ENCODE measurements around the gene CDC42BPA. TPM values are rescaled to one million over a fixed set of nuclear protein-coding genes. Genes with fewer than 3 reads are reported as not detected.

The CDC42BPA gene
- total RNA-seq, 1 donor: 113 TPM

DNA sequence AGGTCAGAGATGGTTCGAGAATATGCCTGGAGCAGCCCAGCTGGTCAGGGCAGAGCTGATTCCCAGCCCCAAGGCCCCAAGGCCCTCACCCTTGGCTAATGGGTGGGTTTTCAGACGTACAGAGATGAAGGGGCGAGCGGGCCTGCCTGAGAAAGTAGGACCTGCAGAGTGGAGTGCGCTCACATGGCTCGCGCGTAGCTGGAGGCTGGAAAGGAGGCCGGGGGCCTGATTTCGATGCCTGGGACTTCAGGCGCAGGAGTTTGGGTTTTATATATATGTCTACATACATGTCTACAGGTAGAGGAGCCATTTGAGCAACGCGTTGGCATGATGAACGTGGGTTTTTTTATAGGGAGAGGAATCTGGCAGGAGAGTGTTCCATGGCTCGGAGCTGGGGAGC, 369.3 kb downstream of the CDC42BPA start:
- TF ChIP-seq CTCF (IDR thresholded peaks at IDR 0.05; ENCODE audit: insufficient read depth, low read depth, low read length): no peak
- H3K4me3 ChIP-seq (ENCODE audit: low read depth, low read length): no peak overlapping the region
- no peak for DNase-seq (ENCODE audit: low read depth)

DNA sequence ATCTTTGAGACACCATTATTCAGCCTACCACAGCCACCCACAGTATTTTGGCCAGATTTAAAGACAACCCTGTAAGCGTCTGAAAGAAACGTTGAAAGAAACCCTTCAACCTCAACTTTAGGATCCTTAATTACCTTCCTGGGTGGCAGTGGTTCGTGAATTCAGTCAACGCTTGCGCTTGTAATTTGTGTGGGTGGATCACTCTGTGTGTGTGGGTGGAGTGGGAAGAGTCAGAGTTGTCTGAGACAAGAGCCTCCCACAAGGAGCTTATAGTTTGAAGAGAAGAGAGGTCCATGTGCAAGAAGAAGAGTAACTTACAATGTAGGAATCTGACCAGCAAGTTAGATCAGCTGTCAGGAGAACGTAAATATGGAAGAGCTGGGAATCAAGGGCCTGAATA, 369.8 kb downstream of the CDC42BPA start:
- no peak for DNase-seq (ENCODE audit: low read depth)
- no peak overlapping the region for H3K4me3 ChIP-seq (ENCODE audit: low read depth, low read length)
- TF ChIP-seq CTCF (IDR thresholded peaks at IDR 0.05; ENCODE audit: insufficient read depth, low read depth, low read length): no peak

- H3K4me3 ChIP-seq (ENCODE audit: low read depth, low read length): no peak overlapping the region
- no peak for DNase-seq (ENCODE audit: low read depth)
- no peak for TF ChIP-seq CTCF (IDR thresholded peaks at IDR 0.05; ENCODE audit: insufficient read depth, low read depth, low read length)
Measured at GRCh38 chr1:226948051-226948450, 370.2 kb downstream of the CDC42BPA start.

GRCh38 chr1:226946841-226947240, 371.5 kb downstream of the CDC42BPA start:
- DNase-seq (ENCODE audit: low read depth): no peak
- H3K4me3 ChIP-seq (ENCODE audit: low read depth, low read length): no peak overlapping the region
- no peak for TF ChIP-seq CTCF (IDR thresholded peaks at IDR 0.05; ENCODE audit: insufficient read depth, low read depth, low read length)

GRCh38 chr1:226946285-226946684, 372.0 kb downstream of the CDC42BPA start:
- TF ChIP-seq CTCF (IDR thresholded peaks at IDR 0.05; ENCODE audit: insufficient read depth, low read depth, low read length): no peak
- H3K4me3 ChIP-seq (ENCODE audit: low read depth, low read length): no peak overlapping the region
- no peak for DNase-seq (ENCODE audit: low read depth)

DNA sequence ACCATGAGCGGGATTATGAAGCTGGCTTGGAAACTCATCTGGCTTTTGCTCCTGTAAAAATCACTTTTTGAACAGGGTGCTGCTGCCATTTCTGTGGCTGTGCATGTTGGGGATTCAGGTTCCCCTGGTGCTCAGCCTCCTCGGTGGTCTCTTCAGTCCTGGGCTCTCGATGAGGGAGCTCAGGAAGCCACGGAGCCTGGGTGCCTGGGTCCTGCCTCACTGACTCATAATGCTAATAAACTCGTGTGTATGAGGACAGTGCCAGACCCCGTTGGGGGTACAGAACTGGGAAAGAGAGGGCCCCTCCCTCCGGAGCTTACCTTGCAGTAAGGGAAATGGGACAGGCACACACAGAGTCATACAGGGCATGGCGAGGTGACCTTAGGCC, 372.4 kb downstream of the CDC42BPA start:
- DNase-seq (ENCODE audit: low read depth): no peak
- no peak for TF ChIP-seq CTCF (IDR thresholded peaks at IDR 0.05; ENCODE audit: insufficient read depth, low read depth, low read length)
- no peak overlapping the region for H3K4me3 ChIP-seq (ENCODE audit: low read depth, low read length)

- no peak for DNase-seq (ENCODE audit: low read depth)
- H3K4me3 ChIP-seq (ENCODE audit: low read depth, low read length): no peak overlapping the region
- no peak for TF ChIP-seq CTCF (IDR thresholded peaks at IDR 0.05; ENCODE audit: insufficient read depth, low read depth, low read length)
Measured at GRCh38 chr1:226945106-226945857, 373.0 kb downstream of the CDC42BPA start.
